Osteocyte (in vitro differentiated cells): ENCODE results near the gene MSANTD4. TPM values are rescaled to one million over a fixed set of nuclear protein-coding genes. Genes with fewer than 3 reads are reported as not detected.

Source experiments
- DNase-seq: peaks from one replicate; pipeline ENCODE4 v3.0.0; 2021; ENCODE audit warnings: mixed read lengths; ENCODE audit not compliant: unreplicated experiment; ENCODE audit errors: extremely low spot score
- H3K27ac Mint-ChIP-seq: one replicate; pipeline ENCODE4 v1.8.0; 2021; ENCODE audit warnings: mild to moderate bottlenecking, mixed read lengths; ENCODE audit not compliant: unreplicated experiment
- H3K27me3 Mint-ChIP-seq: one replicate; pipeline ENCODE4 v1.8.0; 2021; ENCODE audit warnings: mixed read lengths; ENCODE audit not compliant: unreplicated experiment
- H3K36me3 Mint-ChIP-seq: one replicate; pipeline ENCODE4 v1.8.0; 2021; ENCODE audit warnings: mixed read lengths; ENCODE audit not compliant: unreplicated experiment
- H3K4me1 Mint-ChIP-seq: one replicate; pipeline ENCODE4 v1.8.0; 2021; ENCODE audit warnings: mixed read lengths; ENCODE audit not compliant: unreplicated experiment
- H3K4me3 Mint-ChIP-seq: one replicate; pipeline ENCODE4 v1.8.0; 2021; ENCODE audit warnings: mild to moderate bottlenecking, moderate library complexity, mixed read lengths; ENCODE audit not compliant: unreplicated experiment
- H3K9me3 Mint-ChIP-seq: one replicate; pipeline ENCODE4 v1.8.0; 2021; ENCODE audit warnings: mixed read lengths; ENCODE audit not compliant: unreplicated experiment
- total RNA-seq: library from RNA; stranded (reverse); gene quantifications from 2 replicates; pipeline ENCODE4 v1.2.1, GENCODE V29; 2021
- TF ChIP-seq, protein P1 (sequence below): fragments of 200-600 bp; sonication (generic); IDR thresholded peaks from 2 replicates; pipeline ENCODE4 v1.5.0; 2021; ENCODE audit warnings: antibody characterized with exemption, mild to moderate bottlenecking, moderate library complexity

The MSANTD4 gene
- total RNA-seq, 1 donor from 2014 or later: 16.7 TPM

DNA sequence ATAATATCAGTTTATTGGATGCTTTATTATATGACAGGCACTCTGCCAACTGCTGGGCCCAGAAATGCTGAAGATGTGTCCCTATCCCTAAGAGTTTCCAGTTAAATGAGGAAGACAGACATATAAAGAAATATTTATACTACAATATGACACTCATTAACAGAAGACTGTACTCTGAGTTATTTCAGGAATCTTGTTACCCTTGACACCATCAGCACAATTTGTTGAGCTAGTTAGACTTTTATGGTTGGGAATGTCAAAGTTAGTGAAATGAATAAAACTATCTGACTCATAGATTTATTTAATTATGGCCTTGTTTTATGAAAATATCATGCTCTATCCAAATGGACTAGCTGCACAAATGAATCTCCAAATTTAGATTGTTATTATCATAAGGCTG, 25.6 kb upstream of the MSANTD4 start:
- Mint-ChIP-seq H3K36me3 (no peaks in the 10 kb centered on the region), H3K4me3 (no peak overlapping the region)

DNA sequence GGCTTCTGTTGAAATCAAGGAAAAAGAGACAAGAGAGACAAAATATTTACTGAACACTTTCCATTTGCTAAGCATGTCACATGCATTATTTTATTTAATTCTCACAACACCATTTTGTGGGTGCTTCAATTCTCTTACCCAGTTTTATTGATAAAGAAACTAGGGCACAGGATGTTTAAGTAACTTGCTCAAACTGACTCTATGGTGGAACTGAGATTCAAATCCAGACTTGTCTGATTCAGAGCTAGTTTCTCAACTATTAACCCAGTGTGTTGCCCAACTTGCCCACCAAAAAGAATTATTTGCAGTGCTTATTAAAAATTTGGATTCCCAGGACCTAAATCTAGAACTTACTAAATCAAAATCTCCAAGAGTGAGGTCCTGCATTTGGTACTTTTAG, 21.5 kb upstream of the MSANTD4 start:
- TF ChIP-seq, protein P1, sequence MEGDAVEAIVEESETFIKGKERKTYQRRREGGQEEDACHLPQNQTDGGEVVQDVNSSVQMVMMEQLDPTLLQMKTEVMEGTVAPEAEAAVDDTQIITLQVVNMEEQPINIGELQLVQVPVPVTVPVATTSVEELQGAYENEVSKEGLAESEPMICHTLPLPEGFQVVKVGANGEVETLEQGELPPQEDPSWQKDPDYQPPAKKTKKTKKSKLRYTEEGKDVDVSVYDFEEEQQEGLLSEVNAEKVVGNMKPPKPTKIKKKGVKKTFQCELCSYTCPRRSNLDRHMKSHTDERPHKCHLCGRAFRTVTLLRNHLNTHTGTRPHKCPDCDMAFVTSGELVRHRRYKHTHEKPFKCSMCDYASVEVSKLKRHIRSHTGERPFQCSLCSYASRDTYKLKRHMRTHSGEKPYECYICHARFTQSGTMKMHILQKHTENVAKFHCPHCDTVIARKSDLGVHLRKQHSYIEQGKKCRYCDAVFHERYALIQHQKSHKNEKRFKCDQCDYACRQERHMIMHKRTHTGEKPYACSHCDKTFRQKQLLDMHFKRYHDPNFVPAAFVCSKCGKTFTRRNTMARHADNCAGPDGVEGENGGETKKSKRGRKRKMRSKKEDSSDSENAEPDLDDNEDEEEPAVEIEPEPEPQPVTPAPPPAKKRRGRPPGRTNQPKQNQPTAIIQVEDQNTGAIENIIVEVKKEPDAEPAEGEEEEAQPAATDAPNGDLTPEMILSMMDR: no peak
- no peaks in the 10 kb centered on the region for H3K36me3 Mint-ChIP-seq
- no peak for DNase-seq

More for the DNA sequence above, 25.6 kb upstream of the MSANTD4 start:
- Mint-ChIP-seq H3K27me3 (peaks cover 6% of the 10 kb centered on the region), H3K4me1 (no peaks in the 10 kb centered on the region), H3K9me3 (no peaks in the 10 kb centered on the region), H3K27ac (no peak overlapping the region)
- TF ChIP-seq, protein P1: no peak
- DNase-seq: no peak

DNA sequence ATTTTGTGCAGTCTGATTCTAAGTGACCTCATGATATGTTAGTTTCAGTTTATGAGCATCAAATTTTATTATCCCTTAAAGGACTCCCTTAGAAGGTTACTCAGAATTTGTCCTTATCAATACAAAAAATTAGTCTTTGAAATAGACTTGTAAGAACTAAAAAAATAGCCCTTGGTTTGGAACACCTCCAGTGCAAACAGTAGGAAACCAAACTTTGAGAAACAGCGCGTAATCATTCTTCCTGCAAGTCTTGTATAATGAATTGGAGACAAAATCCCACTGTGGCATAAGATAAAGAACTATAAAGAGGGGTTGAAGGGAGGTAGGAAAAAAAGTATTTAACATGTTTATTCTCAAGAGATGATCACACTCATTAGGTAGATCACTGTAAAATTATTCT, 10.8 kb upstream of the MSANTD4 start:
- no peak overlapping the region for H3K27ac Mint-ChIP-seq
- no peaks in the 10 kb centered on the region for H3K4me1 Mint-ChIP-seq
- no peak for DNase-seq
- no peaks in the 10 kb centered on the region for H3K9me3 Mint-ChIP-seq
- TF ChIP-seq, protein P1: no peak
- H3K36me3 Mint-ChIP-seq: no peaks in the 10 kb centered on the region
- H3K27me3 Mint-ChIP-seq: peaks cover 31% of the 10 kb centered on the region
- H3K4me3 Mint-ChIP-seq: no peak overlapping the region

More for the DNA sequence above, 21.5 kb upstream of the MSANTD4 start:
- no peaks in the 10 kb centered on the region for H3K9me3 Mint-ChIP-seq
- H3K27ac Mint-ChIP-seq: no peak overlapping the region
- no peak overlapping the region for H3K4me3 Mint-ChIP-seq
- H3K4me1 Mint-ChIP-seq: no peaks in the 10 kb centered on the region
- peaks cover 7% of the 10 kb centered on the region for H3K27me3 Mint-ChIP-seq

DNA sequence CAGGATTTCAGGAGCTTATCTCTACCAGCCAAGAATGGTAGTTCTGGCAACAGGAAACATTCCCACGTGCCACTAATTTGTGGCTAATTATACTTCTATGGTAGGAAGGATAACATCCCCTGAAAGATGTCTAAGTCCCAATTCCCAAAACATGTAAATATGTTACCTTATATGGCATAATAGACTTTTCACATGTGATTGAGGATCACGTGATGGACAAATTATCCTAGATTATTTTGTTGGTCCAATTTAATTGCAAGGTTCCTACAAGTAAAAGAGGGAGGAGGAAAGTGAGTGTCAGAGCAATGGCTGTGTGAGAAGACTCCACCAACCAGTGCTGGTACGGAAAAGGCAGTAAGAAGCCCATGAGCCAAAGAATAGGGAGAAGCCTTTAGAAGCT, 9.9 kb upstream of the MSANTD4 start:
- peaks cover 32% of the 10 kb centered on the region for H3K27me3 Mint-ChIP-seq

DNA sequence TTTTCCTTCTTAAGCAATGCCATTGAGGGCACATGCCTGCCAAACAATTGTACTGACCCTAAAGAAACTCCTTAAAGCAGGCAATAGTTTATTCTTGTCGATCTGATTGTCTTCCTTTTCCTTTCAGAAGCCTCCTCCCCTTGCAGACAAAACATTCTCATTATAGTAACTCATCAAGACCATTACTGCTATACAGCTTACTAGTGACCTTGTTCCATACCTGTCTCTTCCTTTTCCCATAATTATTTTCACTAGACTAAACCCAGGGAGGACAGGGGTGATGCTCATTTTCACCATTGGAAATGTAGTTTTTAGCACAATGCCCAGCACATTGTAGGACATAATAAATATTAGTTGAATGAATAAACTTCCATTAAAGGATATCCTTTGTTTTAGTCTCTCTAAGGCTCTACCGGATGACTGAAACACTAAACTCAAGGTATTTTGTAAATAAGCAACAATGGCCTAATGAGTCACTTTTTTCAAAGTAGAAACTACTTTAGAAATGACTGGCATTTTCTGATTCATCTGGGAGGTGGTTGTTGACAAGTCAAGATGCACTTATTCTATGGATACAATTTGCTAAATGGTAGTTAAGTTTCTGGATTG, 9.3 kb upstream of the MSANTD4 start:
- no peak for DNase-seq
- no peaks in the 10 kb centered on the region for H3K4me1 Mint-ChIP-seq
- H3K27me3 Mint-ChIP-seq: peaks cover 32% of the 10 kb centered on the region
- TF ChIP-seq, protein P1: no peak
- no peaks in the 10 kb centered on the region for H3K36me3 Mint-ChIP-seq
- H3K9me3 Mint-ChIP-seq: no peaks in the 10 kb centered on the region
- H3K4me3 Mint-ChIP-seq: no peak overlapping the region
- H3K27ac Mint-ChIP-seq: no peak overlapping the region

More for the DNA sequence above, 9.9 kb upstream of the MSANTD4 start:
- Mint-ChIP-seq H3K4me1 (no peaks in the 10 kb centered on the region), H3K27ac (no peak overlapping the region), H3K36me3 (no peaks in the 10 kb centered on the region), H3K4me3 (no peak overlapping the region), H3K9me3 (no peaks in the 10 kb centered on the region)
- TF ChIP-seq, protein P1: no peak
- no peak for DNase-seq
